Peyer's patch (tissue), 4 donors: ENCODE measurements around the gene FZR1.

Experiments used
- POLR2A ChIP-seq, 2 donors: fragments of 450-650 bp; IDR thresholded peaks; one replicate each; pipeline ENCODE4 v1.5.1; 2017; ENCODE audit warnings: antibody characterized with exemption in 2 of 2, mild to moderate bottlenecking in 2 of 2, moderate library complexity in 2 of 2
- TF ChIP-seq, protein P1 (sequence below), 6 experiments: fragments of 450-650 bp in 4 of 6; fragments of 200-600 bp in 2 of 6; sonication (generic) in 1 of 6; IDR thresholded peaks; one replicate each; pipeline ENCODE4 v1.5.1; 2017 to 2019; ENCODE audit warnings: antibody characterized with exemption in 6 of 6, mild to moderate bottlenecking in 3 of 6, moderate library complexity in 1 of 6

DNA sequence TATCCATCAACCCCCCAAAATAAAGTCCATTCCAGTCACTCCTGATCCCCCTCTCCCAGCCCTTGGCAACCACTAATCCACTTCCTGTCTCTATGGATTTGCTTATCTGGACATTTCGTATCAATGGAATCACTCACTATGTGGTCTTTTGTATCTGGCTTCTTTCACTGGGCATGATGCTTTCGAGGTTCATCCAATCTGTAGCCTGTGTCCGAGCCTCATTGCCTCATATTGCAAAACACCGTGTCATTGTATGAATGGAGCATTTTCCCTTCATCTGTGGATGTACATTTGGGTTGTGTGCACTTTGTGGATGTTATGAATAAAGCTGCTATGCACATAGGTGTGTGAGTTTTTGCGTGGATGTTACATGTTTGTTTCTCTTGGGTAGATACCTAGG lies 1.4 kb upstream of the FZR1 start:
- no peak for TF ChIP-seq POLR2A (IDR thresholded peaks at IDR 0.05)
- TF ChIP-seq, protein P1, sequence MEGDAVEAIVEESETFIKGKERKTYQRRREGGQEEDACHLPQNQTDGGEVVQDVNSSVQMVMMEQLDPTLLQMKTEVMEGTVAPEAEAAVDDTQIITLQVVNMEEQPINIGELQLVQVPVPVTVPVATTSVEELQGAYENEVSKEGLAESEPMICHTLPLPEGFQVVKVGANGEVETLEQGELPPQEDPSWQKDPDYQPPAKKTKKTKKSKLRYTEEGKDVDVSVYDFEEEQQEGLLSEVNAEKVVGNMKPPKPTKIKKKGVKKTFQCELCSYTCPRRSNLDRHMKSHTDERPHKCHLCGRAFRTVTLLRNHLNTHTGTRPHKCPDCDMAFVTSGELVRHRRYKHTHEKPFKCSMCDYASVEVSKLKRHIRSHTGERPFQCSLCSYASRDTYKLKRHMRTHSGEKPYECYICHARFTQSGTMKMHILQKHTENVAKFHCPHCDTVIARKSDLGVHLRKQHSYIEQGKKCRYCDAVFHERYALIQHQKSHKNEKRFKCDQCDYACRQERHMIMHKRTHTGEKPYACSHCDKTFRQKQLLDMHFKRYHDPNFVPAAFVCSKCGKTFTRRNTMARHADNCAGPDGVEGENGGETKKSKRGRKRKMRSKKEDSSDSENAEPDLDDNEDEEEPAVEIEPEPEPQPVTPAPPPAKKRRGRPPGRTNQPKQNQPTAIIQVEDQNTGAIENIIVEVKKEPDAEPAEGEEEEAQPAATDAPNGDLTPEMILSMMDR (IDR thresholded peaks at IDR 0.05), result no peak
